SH-SY5Y (cell line): ENCODE measurements around the gene TUBGCP2.

Source experiments
- GATA2 ChIP-seq: IDR thresholded peaks from 2 replicates; pipeline ENCODE4 v1.6.1; 2011; ENCODE audit warnings: mild to moderate bottlenecking, low read depth, low read length
- GATA3 ChIP-seq: IDR thresholded peaks from 2 replicates; pipeline ENCODE4 v1.6.1; 2011; ENCODE audit warnings: low read depth, mild to moderate bottlenecking, low read length, moderate library complexity

DNA sequence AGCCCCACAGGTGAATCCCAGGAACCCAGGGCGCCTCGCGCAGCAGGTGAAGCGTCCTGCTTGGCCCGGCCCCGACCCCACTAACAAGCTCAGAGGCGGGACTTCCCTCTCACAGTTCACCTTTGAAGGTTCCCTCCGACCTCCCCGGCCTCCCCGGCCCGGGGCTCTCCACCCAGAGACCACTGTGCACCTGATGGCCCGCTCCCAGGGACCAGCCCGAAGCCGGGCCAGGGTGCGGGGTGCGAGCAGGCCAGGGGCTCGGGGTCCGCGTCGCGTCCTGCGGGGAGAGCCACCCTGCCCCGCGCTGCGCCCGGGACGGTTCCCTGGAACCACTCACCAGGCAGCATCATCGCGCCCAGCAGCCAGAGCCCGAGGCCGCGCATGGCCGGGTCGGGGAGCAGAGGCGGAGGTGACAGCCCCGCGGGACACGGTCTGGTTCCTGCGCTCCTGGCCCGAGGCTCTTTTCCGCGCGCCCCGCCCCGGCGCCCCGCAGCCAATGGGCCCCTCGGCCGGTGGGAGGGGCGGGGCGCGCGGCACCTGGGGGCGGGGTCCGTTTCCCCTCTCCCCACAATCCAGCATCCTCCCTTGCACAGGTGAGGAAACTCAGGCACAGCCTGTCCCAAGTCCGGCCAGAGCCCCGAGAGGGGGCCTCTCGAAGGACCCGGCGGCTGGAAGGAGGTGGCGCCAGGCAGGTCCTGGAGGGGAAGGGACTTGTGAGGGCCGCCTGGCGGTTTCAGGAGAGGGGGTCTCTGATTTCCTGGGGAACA lies 32.1 kb downstream of the TUBGCP2 start, which contains the start of gene ADAM8:
- TF ChIP-seq GATA2 (no peak), GATA3 (no peak)
